ENCODE results near the gene PKP1. TPM values are rescaled to one million over a fixed set of nuclear protein-coding genes. Genes with fewer than 3 reads are reported as not detected.

The PKP1 gene
- total and polyA plus RNA-seq, 10 of the 15 experiments (the other 5 are each of a cell fraction or from before 2014, with no cell fraction given), result 0.03 TPM; not detected in 9

DNA sequence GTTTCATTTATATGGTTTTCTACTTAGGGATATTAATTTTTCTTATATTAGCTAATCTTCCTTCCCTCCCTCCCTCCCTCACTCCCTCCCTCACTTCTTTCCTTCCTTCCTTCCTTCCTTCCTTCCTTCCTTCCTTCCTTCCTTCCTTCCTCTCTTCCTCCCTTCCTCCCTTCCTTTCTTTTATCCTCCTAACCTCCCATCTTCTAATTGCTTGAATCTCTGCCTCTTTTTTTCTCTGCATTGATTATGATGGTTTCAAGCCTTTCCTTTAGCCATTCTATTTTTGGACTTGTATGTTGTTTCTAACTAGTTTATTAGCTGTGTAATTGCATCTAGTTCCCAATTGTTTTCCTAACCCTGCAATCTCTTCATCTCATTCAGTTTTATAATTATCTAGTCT lies 17.0 kb upstream of the PKP1 start (continued):
- TF ChIP-seq, protein P1, sequence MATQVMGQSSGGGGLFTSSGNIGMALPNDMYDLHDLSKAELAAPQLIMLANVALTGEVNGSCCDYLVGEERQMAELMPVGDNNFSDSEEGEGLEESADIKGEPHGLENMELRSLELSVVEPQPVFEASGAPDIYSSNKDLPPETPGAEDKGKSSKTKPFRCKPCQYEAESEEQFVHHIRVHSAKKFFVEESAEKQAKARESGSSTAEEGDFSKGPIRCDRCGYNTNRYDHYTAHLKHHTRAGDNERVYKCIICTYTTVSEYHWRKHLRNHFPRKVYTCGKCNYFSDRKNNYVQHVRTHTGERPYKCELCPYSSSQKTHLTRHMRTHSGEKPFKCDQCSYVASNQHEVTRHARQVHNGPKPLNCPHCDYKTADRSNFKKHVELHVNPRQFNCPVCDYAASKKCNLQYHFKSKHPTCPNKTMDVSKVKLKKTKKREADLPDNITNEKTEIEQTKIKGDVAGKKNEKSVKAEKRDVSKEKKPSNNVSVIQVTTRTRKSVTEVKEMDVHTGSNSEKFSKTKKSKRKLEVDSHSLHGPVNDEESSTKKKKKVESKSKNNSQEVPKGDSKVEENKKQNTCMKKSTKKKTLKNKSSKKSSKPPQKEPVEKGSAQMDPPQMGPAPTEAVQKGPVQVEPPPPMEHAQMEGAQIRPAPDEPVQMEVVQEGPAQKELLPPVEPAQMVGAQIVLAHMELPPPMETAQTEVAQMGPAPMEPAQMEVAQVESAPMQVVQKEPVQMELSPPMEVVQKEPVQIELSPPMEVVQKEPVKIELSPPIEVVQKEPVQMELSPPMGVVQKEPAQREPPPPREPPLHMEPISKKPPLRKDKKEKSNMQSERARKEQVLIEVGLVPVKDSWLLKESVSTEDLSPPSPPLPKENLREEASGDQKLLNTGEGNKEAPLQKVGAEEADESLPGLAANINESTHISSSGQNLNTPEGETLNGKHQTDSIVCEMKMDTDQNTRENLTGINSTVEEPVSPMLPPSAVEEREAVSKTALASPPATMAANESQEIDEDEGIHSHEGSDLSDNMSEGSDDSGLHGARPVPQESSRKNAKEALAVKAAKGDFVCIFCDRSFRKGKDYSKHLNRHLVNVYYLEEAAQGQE (IDR thresholded peaks at IDR 0.05; ENCODE audit: low read depth, low read length), result no peak
- TF ChIP-seq, protein P2, sequence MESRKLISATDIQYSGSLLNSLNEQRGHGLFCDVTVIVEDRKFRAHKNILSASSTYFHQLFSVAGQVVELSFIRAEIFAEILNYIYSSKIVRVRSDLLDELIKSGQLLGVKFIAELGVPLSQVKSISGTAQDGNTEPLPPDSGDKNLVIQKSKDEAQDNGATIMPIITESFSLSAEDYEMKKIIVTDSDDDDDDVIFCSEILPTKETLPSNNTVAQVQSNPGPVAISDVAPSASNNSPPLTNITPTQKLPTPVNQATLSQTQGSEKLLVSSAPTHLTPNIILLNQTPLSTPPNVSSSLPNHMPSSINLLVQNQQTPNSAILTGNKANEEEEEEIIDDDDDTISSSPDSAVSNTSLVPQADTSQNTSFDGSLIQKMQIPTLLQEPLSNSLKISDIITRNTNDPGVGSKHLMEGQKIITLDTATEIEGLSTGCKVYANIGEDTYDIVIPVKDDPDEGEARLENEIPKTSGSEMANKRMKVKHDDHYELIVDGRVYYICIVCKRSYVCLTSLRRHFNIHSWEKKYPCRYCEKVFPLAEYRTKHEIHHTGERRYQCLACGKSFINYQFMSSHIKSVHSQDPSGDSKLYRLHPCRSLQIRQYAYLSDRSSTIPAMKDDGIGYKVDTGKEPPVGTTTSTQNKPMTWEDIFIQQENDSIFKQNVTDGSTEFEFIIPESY (IDR thresholded peaks at IDR 0.05), result no peak
- TF ChIP-seq, protein P3, sequence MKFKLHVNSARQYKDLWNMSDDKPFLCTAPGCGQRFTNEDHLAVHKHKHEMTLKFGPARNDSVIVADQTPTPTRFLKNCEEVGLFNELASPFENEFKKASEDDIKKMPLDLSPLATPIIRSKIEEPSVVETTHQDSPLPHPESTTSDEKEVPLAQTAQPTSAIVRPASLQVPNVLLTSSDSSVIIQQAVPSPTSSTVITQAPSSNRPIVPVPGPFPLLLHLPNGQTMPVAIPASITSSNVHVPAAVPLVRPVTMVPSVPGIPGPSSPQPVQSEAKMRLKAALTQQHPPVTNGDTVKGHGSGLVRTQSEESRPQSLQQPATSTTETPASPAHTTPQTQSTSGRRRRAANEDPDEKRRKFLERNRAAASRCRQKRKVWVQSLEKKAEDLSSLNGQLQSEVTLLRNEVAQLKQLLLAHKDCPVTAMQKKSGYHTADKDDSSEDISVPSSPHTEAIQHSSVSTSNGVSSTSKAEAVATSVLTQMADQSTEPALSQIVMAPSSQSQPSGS (IDR thresholded peaks at IDR 0.05; ENCODE audit: low read length), result no peak
- TF ChIP-seq ZNF274 (IDR thresholded peaks at IDR 0.05; ENCODE audit: insufficient read depth, insufficient read length) (no peak), IKZF1 (conservative IDR thresholded peaks at IDR 0.05) (no peak), RELA (IDR thresholded peaks at IDR 0.05; ENCODE audit: borderline replicate concordance, partially characterized antibody) (no peak)
